ENCODE measurements around the gene RYR2.

DNA sequence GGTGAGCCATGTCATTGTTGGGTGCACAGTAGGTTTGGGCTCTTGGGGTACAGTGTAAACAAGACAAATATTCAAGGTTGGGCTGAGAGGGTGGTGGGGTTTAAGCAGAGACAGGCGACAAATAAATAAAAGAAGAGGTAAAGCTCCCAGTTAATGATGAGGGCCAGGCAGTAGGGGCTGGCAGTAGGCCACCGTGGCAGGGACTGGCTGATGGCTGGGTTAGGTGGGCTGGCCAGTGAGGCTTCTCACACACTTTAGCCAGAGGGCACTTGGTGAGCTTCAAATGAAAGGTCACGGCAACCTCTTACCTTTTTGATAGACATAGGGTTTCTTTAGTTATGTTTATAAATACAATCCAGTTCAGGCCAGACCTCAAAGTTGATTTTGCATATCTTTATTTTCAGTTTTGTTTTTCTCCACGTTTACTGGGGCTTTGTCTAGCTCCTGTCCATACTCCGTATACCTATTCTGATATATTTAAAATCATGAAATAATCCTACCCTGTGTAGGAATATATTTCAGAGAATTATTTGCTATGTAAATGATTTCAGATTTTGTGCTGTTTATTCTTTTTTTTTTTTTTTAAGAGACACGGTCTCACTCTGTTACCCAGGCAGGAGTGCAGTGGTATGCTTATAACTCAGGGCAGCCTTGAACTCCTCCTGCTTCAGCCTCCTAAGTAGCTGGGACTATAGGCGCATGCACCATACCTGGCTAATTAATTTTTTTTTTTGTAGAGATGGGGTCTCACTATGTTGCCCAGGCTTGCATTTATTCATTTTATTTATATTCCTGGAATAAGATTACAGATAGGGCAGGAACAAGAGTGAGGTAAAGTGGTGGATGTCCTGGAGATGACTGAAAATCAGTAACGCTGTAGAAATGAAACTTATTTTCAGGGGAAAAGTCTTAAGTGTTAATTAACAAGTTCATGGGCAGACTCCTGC, 122.7 kb downstream of the RYR2 start:
- TF ChIP-seq POLR2A (IDR thresholded peaks at IDR 0.05) (no peak), EP300 (IDR thresholded peaks at IDR 0.05) (no peak), POLR2AphosphoS5 (IDR thresholded peaks at IDR 0.05) (no peak)
- TF ChIP-seq, protein P1, sequence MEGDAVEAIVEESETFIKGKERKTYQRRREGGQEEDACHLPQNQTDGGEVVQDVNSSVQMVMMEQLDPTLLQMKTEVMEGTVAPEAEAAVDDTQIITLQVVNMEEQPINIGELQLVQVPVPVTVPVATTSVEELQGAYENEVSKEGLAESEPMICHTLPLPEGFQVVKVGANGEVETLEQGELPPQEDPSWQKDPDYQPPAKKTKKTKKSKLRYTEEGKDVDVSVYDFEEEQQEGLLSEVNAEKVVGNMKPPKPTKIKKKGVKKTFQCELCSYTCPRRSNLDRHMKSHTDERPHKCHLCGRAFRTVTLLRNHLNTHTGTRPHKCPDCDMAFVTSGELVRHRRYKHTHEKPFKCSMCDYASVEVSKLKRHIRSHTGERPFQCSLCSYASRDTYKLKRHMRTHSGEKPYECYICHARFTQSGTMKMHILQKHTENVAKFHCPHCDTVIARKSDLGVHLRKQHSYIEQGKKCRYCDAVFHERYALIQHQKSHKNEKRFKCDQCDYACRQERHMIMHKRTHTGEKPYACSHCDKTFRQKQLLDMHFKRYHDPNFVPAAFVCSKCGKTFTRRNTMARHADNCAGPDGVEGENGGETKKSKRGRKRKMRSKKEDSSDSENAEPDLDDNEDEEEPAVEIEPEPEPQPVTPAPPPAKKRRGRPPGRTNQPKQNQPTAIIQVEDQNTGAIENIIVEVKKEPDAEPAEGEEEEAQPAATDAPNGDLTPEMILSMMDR (IDR thresholded peaks at IDR 0.05): no peak
